Stimulated activated naive CD8-positive, alpha-beta T cell treated with anti-CD3 and anti-CD28 coated beads, Interleukin-15, Interleukin-2, amounts not matched to agents 100 ng/mL and 50 ng/mL, for 24 hours (primary cell): Measurements from ENCODE around the gene RDH8.
"Not testable (repeated sequence)": the region's sequence is repeated elsewhere in the genome, so short reads cannot be mapped to it uniquely, and the experiment has no call there.

Source experiments
- H3K27ac Mint-ChIP-seq: one replicate; pipeline ENCODE4 v1.8.0; 2021; ENCODE audit warnings: mild to moderate bottlenecking, mixed read lengths
- H3K27me3 Mint-ChIP-seq: one replicate; pipeline ENCODE4 v1.8.0; 2021; ENCODE audit warnings: mixed read lengths
- H3K36me3 Mint-ChIP-seq: one replicate; pipeline ENCODE4 v1.8.0; 2021; ENCODE audit warnings: low read depth, mixed read lengths
- H3K4me1 Mint-ChIP-seq: one replicate; pipeline ENCODE4 v1.8.0; 2021; ENCODE audit warnings: low read depth, mixed read lengths
- H3K4me3 Mint-ChIP-seq: one replicate; pipeline ENCODE4 v1.8.0; 2021; ENCODE audit warnings: mild to moderate bottlenecking, mixed read lengths
- H3K9me3 Mint-ChIP-seq: one replicate; pipeline ENCODE4 v1.8.0; 2021; ENCODE audit warnings: mixed read lengths

RDH8 gene

GRCh38 chr19:10011974-10012373 is 1.3 kb upstream of the RDH8 start:
- Mint-ChIP-seq H3K27ac (no peak overlapping the region), H3K4me3 (no peak overlapping the region), H3K9me3 (no peaks in the 10 kb centered on the region), H3K36me3 (peaks cover 4% of the 10 kb centered on the region), H3K27me3 (peaks cover 57% of the 10 kb centered on the region), H3K4me1 (peaks cover 27% of the 10 kb centered on the region)

DNA sequence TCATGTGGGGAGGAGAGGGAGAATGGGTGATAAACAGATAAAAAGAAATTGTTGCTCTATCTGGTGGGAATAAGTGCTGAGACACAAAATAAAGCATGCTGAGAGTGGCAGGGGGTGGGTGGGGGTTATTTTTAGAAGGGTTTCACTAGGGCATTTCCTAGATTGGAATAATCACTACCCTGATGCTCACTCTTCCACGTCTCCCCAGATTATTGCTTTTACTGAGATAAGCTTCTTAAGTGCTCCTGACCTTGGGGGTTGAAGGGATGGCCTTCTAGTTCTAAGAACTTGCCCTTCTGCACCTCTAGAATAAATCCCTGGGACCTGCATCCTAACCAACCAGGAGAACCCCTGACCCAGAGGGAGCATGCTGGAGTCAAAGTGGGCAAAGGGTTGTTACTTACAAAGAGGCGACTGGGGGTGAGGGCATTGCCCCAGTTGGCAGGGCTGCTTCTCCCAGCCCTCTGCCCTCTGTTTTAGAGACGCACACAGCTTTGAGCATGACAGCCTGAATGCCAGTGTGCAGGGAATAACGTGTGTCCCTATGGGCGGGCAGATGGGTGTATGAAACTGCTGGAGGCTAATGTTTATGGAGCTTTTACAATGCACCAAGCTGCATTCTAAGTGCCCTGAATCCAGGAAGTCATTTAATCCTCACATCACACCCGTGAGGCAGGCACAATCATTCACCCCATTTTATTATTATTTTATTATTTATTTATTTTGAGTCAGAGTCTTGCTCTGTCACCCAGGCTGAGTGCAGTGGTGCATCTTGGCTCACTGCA is 743 bp downstream of the RDH8 start:
- H3K9me3 Mint-ChIP-seq, result no peaks in the 10 kb centered on the region
- no peak overlapping the region for H3K4me3 Mint-ChIP-seq
- H3K27me3 Mint-ChIP-seq, result peaks cover 42% of the 10 kb centered on the region
- no peak overlapping the region for H3K27ac Mint-ChIP-seq
- H3K36me3 Mint-ChIP-seq, result peaks cover 4% of the 10 kb centered on the region
- H3K4me1 Mint-ChIP-seq, result peaks cover 15% of the 10 kb centered on the region

DNA sequence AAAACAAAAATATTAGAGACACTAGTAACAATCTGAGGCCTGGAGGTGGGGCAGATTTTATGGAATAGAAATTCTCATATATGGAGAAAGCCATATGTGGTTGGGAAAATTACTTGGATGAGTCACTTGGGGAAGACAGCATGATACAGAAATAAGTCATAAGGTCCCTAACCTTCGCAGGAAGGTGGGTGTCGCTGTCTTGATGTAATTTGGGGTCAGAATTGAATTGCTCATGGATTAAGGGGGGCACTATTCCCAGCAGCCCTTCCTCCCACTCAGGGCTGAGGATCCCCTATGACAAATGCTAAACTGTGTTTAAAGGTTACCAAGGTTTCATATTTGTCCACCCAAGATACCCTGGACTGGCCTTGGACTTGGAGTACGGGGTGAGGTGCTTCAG is 5.0 kb downstream of the RDH8 start:
- Mint-ChIP-seq H3K4me1 (peaks cover 5% of the 10 kb centered on the region), H3K4me3 (no peak overlapping the region), H3K27me3 (peaks cover 22% of the 10 kb centered on the region), H3K27ac (no peak overlapping the region), H3K36me3 (no peaks in the 10 kb centered on the region), H3K9me3 (no peaks in the 10 kb centered on the region)

DNA sequence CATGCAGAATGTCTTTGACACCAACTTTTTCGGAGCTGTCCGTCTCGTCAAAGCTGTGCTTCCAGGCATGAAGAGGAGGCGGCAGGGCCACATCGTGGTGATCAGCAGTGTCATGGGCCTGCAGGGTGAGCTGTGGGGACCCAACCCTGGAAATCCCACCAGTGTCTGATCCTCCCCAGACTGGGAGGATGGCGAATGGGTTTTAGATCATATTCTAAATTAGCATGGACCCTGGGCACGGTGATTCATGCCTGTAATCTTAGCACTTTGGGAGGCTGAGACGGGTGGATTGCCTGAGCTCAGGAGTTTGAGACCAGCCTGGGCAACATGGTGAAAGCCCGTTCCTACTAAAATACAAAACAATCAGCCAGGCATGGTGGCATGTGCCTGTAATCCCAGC is 5.5 kb downstream of the RDH8 start:
- no peak overlapping the region for H3K27ac Mint-ChIP-seq
- H3K4me1 Mint-ChIP-seq, result peaks cover 5% of the 10 kb centered on the region
- no peaks in the 10 kb centered on the region for H3K9me3 Mint-ChIP-seq
- H3K36me3 Mint-ChIP-seq, result no peaks in the 10 kb centered on the region
- H3K4me3 Mint-ChIP-seq, result no peak overlapping the region
- peaks cover 17% of the 10 kb centered on the region for H3K27me3 Mint-ChIP-seq

- Mint-ChIP-seq H3K27me3 (peaks cover 14% of the 10 kb centered on the region), H3K4me1 (peaks cover 5% of the 10 kb centered on the region), H3K27ac (no peak overlapping the region), H3K9me3 (no peaks in the 10 kb centered on the region), H3K36me3 (no peaks in the 10 kb centered on the region), H3K4me3 (no peak overlapping the region)
These were observed 6.0 kb downstream of the RDH8 start for GRCh38 chr19:10019246-10019645.

DNA sequence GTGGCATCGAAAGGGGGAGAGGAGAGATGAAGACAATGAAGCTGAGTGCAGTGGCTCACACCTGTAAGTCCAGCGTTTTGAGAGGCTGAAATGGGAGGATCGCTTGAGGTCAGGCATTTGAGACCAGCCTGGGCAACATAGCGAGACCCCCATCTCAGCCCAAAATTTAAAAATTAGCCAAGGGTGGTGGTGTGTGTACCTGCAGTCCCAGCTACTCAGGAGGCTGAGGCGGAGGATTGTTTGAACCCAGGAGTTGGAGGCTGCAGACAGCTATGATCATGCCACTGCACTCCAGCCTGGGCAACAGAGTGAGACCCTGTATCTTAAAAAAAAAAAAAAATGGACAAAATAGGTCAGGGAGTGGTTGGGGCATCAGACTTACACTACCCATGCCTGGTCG is 7.6 kb downstream of the RDH8 start:
- Mint-ChIP-seq H3K36me3 (no peaks in the 10 kb centered on the region), H3K4me3 (no peak overlapping the region), H3K27ac (no peak overlapping the region), H3K4me1 (peaks cover 5% of the 10 kb centered on the region), H3K9me3 (no peaks in the 10 kb centered on the region), H3K27me3 (peaks cover 14% of the 10 kb centered on the region)

DNA sequence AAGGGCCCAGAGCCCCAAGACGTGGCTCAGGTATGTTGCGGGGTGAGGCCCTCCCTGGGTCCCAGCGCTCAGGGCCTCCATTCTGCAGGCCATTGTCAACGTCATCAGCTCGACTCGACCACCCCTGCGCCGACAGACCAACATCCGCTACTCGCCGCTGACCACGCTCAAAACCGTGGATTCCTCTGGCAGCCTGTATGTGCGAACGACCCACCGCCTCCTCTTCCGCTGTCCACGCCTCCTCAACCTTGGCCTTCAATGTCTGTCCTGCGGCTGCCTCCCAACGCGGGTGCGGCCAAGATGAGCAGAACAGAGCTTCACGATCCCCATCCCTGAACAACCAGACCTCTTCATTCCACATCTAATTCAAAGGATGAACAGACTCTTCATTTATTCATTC is 8.2 kb downstream of the RDH8 start:
- H3K27ac Mint-ChIP-seq, result no peak overlapping the region
- no peaks in the 10 kb centered on the region for H3K9me3 Mint-ChIP-seq
- no peak overlapping the region for H3K4me3 Mint-ChIP-seq
- H3K36me3 Mint-ChIP-seq, result no peaks in the 10 kb centered on the region
- peaks cover 17% of the 10 kb centered on the region for H3K27me3 Mint-ChIP-seq
- H3K4me1 Mint-ChIP-seq, result peaks cover 5% of the 10 kb centered on the region

DNA sequence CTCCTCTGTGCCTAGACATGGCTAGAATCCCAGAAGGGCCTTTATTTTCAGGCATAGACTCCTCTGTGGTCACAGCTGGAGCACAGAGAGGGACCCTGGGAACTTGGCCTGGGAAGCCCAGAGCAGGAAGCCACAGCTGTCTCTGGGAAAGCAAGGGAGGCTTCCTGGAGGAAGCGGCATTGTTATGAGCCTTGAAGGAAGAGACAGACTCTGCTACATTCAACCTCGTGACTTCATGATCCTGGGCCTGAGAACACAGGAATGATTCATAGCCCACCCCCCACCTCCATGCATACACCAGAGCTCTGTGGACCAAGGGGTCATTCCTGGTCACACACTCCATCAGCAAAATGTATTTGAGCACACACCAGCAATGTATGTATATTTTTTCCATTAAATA is 8.6 kb downstream of the RDH8 start:
- H3K27me3 Mint-ChIP-seq, result peaks cover 18% of the 10 kb centered on the region
- H3K36me3 Mint-ChIP-seq, result no peaks in the 10 kb centered on the region
- H3K9me3 Mint-ChIP-seq, result no peaks in the 10 kb centered on the region
- no peak overlapping the region for H3K27ac Mint-ChIP-seq
- peaks cover 5% of the 10 kb centered on the region for H3K4me1 Mint-ChIP-seq
- H3K4me3 Mint-ChIP-seq, result no peak overlapping the region

- peaks cover 20% of the 10 kb centered on the region for H3K27me3 Mint-ChIP-seq
- H3K27ac Mint-ChIP-seq, H3K36me3 Mint-ChIP-seq, H3K4me1 Mint-ChIP-seq, H3K4me3 Mint-ChIP-seq, H3K9me3 Mint-ChIP-seq: not testable (repeated sequence)
These were observed 9.8 kb downstream of the RDH8 start for GRCh38 chr19:10023096-10023495.

GRCh38 chr19:10026744-10027143 is 13.5 kb downstream of the RDH8 start:
- Mint-ChIP-seq H3K36me3 (no peaks in the 10 kb centered on the region), H3K27me3 (peaks cover 16% of the 10 kb centered on the region), H3K4me1 (no peaks in the 10 kb centered on the region), H3K27ac (no peak overlapping the region), H3K4me3 (no peak overlapping the region), H3K9me3 (no peaks in the 10 kb centered on the region)

- no peak overlapping the region for H3K27ac Mint-ChIP-seq
- no peaks in the 10 kb centered on the region for H3K4me1 Mint-ChIP-seq
- no peak overlapping the region for H3K4me3 Mint-ChIP-seq
- H3K36me3 Mint-ChIP-seq, result no peaks in the 10 kb centered on the region
- H3K9me3 Mint-ChIP-seq, result no peaks in the 10 kb centered on the region
- H3K27me3 Mint-ChIP-seq, result peaks cover 19% of the 10 kb centered on the region
These were observed 14.1 kb downstream of the RDH8 start for GRCh38 chr19:10027158-10027997.

- Mint-ChIP-seq H3K36me3 (no peaks in the 10 kb centered on the region), H3K4me3 (no peak overlapping the region), H3K27me3 (peaks cover 18% of the 10 kb centered on the region), H3K27ac (no peak overlapping the region), H3K4me1 (no peaks in the 10 kb centered on the region), H3K9me3 (no peaks in the 10 kb centered on the region)
These were observed 20.3 kb downstream of the RDH8 start for GRCh38 chr19:10033614-10034013.

GRCh38 chr19:10036601-10037071 is 23.4 kb downstream of the RDH8 start:
- Mint-ChIP-seq H3K36me3 (no peaks in the 10 kb centered on the region), H3K9me3 (no peaks in the 10 kb centered on the region), H3K4me1 (no peaks in the 10 kb centered on the region), H3K27ac (no peak overlapping the region), H3K27me3 (peaks cover 25% of the 10 kb centered on the region), H3K4me3 (no peak overlapping the region)

DNA sequence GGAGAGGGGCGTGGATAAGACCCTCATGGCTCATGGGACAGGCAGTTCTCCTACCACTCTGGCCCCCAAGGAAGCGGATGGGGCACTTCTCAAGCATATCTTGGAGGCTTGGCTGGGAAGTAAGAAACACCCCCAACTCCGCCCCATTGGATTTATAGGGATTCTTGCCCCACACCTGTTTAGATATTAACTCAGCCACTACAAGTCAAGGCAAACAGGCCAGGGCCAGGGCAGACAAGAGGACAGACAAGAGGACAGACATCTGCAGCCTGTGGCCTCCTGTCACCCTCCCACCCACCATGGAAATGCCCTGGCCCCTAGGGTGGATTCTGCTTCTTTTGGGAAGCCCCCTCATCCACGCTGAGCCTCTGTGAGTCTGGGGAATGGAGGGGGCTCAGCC is 24.1 kb downstream of the RDH8 start:
- no peak overlapping the region for H3K27ac Mint-ChIP-seq
- H3K4me3 Mint-ChIP-seq, result no peak overlapping the region
- H3K4me1 Mint-ChIP-seq, result no peaks in the 10 kb centered on the region
- peaks cover 26% of the 10 kb centered on the region for H3K27me3 Mint-ChIP-seq
- no peaks in the 10 kb centered on the region for H3K36me3 Mint-ChIP-seq
- peaks cover 4% of the 10 kb centered on the region for H3K9me3 Mint-ChIP-seq

- H3K36me3 Mint-ChIP-seq, result no peaks in the 10 kb centered on the region
- H3K9me3 Mint-ChIP-seq, result peaks cover 4% of the 10 kb centered on the region
- H3K4me3 Mint-ChIP-seq, result no peak overlapping the region
- H3K27ac Mint-ChIP-seq, result no peak overlapping the region
- no peaks in the 10 kb centered on the region for H3K4me1 Mint-ChIP-seq
- H3K27me3 Mint-ChIP-seq, result peaks cover 23% of the 10 kb centered on the region
These were observed 24.5 kb downstream of the RDH8 start for GRCh38 chr19:10037809-10038208.
